GM18867 (cell line): ENCODE data around the gene KRT76.

Source experiments
- ATAC-seq: cut with Tn5 transposase; IDR thresholded peaks from one replicate; pipeline ENCODE4 v1.9.1; 2021; ENCODE audit warnings: mild to moderate bottlenecking, moderate library complexity; ENCODE audit not compliant: unreplicated experiment

Gene KRT76

DNA sequence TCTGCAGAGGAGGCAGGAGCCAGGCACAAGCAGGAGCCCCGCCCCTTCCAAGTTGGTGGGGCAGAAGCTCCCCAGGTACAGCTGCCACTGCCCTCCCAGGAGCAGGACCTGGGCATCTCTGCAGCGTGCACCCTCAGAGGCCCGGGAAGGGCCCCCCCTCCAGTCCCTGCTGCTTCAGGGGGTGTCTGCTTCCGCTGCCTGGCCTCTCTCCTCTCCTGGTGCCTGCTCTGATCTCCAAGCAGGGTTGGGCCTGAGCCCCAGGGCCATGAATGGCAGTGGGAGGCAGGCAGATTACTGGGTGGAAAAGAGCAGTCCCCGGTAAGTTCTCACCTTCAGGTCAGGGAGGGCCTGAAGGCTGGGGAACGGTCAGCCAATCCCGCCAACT lies 35.0 kb downstream of the KRT76 start:
- no peak for ATAC-seq

DNA sequence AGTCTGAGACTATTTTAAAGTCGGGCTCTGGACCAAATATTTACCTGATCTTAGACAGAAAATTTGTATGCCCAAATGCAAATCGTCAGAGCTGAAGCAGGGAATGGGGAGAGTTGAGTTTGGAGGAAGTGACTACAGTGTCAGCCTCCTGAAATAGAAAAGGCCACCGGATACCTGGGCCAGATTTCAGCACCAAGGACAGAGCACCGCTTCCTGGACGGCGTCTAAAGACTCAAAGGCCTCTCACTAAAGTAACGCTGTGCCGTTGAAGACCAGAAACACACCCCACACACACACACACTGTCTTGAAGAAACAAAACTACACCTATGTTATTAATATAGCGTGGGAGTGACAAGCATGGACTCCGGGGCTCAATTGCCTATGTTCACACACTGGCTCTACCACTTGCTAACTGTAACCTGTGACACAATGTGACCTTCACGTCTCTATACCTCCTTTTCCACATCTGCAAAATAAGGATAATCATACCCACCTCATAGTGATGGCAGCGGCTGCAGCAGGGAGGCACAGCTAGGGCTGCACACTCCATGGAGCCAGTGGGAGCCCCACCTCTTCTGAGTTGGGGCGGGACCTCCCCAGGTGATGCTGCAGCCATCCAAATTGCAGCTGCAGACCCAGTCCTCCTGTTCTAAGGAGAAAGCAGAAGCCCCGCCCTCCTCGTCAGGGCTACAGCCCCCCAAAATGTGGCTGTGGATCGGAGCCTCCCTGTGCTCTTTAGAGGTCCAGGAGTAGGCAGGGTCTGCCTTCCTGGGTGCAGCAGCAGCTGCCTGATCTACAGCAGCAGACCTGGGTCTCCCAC lies 35.6 kb downstream of the KRT76 start:
- ATAC-seq, result no peak

- no peak for ATAC-seq
Measured at GRCh38 chr12:52740584-52740983, 36.6 kb downstream of the KRT76 start.

DNA sequence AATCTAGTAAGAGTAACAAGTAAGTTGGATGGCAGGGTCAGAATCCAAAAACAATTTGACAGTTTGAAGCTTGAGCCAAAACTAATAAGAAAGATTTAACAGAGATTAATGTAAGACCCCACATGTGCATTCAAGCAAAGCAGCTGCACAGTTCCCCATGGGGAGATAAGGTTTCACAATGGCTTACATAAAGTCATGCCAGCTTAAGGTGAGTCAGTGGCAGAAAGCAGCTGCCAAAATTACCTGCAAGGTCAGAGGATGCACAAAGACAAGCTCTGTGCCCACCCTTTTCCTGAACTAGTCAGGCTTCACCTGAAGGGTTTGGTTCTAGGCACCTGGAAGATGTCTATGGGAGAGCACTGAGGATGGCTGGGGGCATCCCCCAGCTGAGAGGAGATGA lies 37.2 kb downstream of the KRT76 start:
- ATAC-seq, result no peak

- no peak for ATAC-seq
Measured at GRCh38 chr12:52735816-52736632, 41.1 kb downstream of the KRT76 start.

DNA sequence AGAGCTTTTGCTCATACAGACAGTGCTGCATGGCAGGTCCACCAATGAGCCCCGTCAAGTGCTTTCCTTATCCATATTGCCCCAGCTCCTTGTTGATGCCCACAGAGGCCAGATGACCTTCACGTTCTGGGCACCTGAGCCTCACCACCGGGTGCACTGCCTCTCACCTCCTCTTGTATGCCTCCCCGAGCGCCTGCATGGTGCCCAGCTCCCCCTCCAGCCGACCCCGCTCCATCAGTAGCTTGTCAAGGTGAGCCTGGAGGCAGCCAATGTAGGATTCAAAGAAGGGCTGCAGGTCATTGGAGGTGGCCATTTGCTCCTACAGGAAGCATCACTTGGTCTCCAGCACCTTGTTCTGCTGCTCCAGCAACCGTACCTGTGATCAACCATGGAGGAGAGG lies 42.0 kb downstream of the KRT76 start:
- no peak for ATAC-seq

GRCh38 chr12:52730793-52731192 lies 46.4 kb downstream of the KRT76 start:
- ATAC-seq, result no peak

DNA sequence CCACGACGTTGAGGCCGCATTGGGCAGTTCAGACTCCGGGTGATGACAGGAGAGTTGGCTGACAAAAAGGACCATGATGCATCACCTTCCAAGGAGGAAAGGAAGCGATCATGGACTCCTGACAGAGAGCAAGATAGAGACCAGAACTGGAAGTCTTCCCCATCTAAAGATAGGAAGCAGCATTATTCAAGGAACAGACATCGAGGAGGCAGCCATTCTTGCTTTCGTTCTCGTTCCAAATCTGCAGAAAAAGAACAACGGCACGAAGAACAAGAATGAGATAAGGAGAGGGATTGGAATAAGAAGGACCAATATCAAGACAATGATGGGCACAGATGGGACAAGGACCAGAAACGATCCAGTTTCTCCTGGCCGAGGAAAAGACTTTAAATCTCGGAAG lies 46.8 kb downstream of the KRT76 start:
- ATAC-seq, result no peak

- no peak for ATAC-seq
Measured at GRCh38 chr12:52729147-52729546, 48.0 kb downstream of the KRT76 start.

GRCh38 chr12:52728374-52728773 lies 48.8 kb downstream of the KRT76 start:
- ATAC-seq, result no peak

DNA sequence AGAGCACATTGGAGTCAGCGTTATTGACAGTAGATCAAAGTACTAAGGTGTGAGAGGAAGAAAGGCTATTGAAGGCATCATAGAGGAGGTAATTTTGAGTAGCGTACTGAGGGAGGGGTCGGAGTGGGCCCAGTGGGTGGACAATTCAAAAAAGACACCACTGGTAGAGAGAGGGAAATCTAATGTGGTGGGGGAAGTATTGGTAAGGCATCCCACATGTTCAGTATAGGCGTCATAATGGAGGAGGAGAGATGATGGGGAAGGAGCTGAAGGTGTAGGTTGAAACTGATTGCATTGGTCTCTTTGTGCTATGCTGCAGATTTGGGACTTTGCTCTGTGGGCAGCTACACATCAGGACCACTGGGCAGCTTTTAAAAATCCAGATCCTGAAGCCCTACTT lies 50.1 kb downstream of the KRT76 start:
- ATAC-seq, result no peak

- no peak for ATAC-seq
Measured at GRCh38 chr12:52726451-52726850, 50.7 kb downstream of the KRT76 start.

GRCh38 chr12:52724384-52724783 lies 52.8 kb downstream of the KRT76 start:
- no peak for ATAC-seq

DNA sequence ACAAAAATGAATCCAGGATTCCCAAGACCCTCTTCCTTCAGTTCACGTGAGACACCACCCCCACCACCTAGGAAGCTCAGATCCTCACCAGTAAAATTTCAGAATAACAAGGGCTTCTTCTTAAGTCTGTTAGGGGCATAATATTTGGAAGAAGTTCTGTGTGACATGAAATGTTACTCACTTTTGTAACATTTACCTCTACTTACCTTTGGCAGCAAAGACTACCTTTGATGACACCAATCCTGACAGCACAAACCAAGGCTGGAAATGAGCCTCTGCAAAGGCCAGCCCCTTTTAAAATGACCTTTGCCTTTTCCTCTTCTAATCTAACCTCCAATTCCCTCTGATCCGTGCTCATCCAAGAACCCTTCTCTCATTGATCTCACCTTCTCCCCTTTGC lies 54.5 kb downstream of the KRT76 start:
- ATAC-seq, result no peak

DNA sequence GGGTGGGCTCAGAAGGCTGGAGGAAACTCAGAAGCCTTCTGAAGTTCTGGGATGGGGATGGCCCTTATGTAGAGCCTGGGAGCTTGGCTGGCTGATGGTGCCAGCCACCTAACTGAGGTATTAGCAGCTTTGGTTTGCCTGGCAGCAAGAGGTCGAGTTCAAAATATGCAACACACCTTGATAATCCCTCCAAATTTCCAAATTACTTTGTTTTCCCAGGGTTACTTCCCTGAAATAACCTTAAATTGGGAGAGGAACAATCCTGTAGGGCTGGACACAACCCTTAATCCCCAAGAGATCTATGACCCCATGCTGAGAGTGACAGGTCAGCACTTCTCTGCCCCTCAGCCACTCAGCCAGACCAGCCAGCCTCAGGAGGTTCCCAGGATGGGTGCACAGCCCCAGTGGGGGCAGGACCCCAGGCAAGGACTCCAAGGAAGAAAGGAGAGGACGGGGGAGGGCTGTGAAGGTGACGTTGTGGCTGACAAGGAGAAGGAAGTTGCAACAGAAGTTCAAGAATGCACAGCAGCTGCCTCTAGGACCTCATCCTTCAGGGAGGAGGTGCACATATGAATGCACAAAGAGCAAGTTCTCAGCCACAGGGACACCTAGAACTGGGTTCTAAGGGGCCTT lies 55.2 kb downstream of the KRT76 start:
- ATAC-seq, result no peak

DNA sequence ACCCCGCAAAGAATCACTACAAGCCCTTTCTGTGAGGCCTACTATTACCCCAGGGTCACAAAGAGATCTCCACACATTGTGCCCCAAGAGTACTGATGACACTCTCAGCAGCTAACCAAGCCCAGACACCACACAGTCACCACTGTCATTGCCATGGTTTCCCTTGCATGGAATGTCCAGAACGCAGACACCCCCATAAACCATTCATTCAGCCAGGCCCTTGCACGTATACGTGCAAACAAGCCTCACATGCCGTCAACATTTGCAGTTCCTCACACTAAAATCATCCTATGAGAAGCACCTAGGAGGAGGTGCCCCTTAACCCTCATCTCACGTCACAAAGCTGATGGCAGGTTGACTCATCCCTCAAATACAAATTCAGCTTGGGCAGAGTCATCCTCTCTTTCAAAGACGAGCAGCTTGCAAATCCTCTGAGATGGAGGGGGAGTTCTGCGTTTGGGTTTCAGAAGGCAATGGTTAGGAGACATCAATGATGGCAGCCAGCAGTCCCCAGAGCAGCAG lies 56.7 kb downstream of the KRT76 start:
- no peak for ATAC-seq
